Measurements from ENCODE around the gene NAT14.

GRCh38 chr19:55439052-55439451, 45.9 kb upstream of the NAT14 start:
- TF ChIP-seq POLR2A (IDR thresholded peaks at IDR 0.05) (no peak), CTCF (IDR thresholded peaks at IDR 0.05) (no peak)

All from esophagus squamous epithelium (tissue), 4 donors.